GM21529 (cell line): ENCODE data around the gene AGRN.
A peak's percentile ranks its signal among the peaks of the same experiment; 100 is the strongest.

Experiments
- ATAC-seq: cut with Tn5 transposase; IDR thresholded peaks from one replicate; pipeline ENCODE4 v1.9.1; 2021; ENCODE audit not compliant: unreplicated experiment

Gene AGRN

GRCh38 chr1:1034439-1034781 lies 14.5 kb downstream of the AGRN start:
- ATAC-seq: no peak

GRCh38 chr1:1035291-1035943 lies 15.5 kb downstream of the AGRN start:
- no peak for ATAC-seq

GRCh38 chr1:1037366-1038327 lies 17.7 kb downstream of the AGRN start:
- no peak for ATAC-seq

- ATAC-seq: peak; percentile 54
These were observed 18.8 kb downstream of the AGRN start for GRCh38 chr1:1038694-1039093.

GRCh38 chr1:1039145-1039910 lies 19.4 kb downstream of the AGRN start:
- ATAC-seq: no peak

DNA sequence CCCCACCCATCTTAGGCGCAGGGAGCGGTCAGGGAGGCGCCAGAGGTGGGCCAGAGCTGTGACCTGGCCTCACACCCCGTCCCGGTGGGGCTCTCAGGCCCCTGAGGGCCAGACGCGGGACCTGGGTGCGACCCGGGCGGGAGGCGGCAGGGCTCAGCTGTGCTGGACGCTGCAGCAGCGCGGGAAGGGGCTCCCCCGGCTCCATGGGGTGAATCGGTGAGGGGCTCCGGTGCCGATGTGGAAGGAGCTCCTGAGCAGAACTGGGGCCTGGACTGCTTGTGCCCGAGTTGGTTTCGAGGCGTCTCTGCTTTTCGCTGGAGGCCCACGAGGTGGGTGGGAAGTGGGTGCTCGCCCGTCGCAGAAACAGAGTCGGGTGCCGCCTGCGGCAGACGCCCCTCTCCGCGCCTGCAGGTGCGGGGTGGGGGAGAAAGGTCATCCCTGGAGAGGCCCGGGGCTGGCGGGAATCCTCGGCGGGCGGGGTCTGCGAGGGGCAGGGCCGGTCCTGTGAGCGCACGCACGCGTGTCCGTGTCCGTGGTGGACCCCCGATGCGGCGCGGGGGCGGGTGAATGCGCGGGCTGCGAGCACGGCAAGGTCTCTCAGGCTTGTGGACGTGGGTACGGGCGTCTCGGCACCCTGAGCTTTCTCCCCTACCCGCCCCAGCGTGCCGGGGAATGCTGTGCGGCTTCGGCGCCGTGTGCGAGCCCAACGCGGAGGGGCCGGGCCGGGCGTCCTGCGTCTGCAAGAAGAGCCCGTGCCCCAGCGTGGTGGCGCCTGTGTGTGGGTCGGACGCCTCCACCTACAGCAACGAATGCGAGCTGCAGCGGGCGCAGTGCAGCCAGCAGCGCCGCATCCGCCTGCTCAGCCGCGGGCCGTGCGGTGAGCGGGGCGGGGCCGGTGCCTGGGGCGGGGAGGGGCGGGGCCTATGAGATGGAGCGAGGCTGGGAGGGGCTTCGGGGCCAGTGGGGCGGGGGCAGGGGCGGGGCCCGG lies 20.4 kb downstream of the AGRN start:
- ATAC-seq: no peak

DNA sequence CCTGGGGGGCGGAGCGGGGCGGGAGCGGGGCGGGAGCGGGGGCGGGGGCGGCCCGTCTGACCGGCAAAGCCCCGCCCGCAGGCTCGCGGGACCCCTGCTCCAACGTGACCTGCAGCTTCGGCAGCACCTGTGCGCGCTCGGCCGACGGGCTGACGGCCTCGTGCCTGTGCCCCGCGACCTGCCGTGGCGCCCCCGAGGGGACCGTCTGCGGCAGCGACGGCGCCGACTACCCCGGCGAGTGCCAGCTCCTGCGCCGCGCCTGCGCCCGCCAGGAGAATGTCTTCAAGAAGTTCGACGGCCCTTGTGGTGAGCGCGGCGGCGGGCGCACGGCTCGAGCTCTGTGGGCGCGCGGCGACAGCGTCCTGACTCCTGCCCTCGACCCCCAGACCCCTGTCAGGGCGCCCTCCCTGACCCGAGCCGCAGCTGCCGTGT lies 21.2 kb downstream of the AGRN start:
- ATAC-seq: no peak

GRCh38 chr1:1041873-1042272 lies 22.0 kb downstream of the AGRN start:
- ATAC-seq: no peak

DNA sequence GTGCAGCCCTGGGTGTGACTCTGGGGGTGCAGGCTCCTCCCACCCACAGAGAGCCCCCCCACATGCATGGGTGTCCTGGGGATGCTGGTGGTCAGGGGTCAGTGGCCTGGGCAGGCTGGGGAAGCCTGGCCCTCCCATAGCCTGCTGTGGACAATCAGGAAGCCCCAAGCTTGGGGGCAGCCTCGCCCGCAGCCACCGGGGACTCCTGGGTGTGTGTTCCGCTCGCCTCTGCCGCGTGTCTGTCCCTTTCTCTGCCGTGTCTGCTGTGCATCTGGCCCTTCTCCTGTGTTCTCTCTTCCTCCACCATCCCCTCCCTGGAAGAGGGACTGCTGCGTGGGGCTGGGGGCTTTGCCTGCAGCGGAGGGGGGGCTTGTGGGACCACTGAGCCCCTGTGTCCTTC lies 22.9 kb downstream of the AGRN start:
- no peak for ATAC-seq

DNA sequence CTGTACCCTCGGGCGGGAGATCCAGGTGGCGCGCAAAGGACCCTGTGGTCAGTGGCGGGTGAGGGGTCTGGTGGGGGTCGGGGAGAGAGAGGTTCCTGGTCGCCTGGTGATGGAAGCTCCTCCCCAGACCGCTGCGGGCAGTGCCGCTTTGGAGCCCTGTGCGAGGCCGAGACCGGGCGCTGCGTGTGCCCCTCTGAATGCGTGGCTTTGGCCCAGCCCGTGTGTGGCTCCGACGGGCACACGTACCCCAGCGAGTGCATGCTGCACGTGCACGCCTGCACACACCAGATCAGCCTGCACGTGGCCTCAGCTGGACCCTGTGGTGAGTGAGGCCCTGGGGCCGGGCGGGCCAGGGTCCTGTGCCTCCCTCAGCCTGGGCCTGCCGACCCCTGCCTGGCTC lies 23.5 kb downstream of the AGRN start:
- no peak for ATAC-seq

DNA sequence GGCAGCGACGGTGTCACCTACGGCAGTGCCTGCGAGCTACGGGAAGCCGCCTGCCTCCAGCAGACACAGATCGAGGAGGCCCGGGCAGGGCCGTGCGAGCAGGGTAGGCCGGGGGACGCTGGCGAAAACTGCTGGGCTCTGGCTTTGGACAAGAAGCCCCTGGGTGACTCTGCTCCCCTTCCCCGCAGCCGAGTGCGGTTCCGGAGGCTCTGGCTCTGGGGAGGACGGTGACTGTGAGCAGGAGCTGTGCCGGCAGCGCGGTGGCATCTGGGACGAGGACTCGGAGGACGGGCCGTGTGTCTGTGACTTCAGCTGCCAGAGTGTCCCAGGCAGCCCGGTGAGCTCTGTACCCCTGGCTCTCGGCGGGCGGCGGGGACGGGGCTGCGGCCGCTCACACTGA lies 24.0 kb downstream of the AGRN start:
- ATAC-seq: no peak

GRCh38 chr1:1044455-1045078 lies 24.6 kb downstream of the AGRN start:
- no peak for ATAC-seq

GRCh38 chr1:1045129-1045528 lies 25.2 kb downstream of the AGRN start:
- ATAC-seq: no peak

GRCh38 chr1:1046243-1046642 lies 26.3 kb downstream of the AGRN start:
- ATAC-seq: no peak

DNA sequence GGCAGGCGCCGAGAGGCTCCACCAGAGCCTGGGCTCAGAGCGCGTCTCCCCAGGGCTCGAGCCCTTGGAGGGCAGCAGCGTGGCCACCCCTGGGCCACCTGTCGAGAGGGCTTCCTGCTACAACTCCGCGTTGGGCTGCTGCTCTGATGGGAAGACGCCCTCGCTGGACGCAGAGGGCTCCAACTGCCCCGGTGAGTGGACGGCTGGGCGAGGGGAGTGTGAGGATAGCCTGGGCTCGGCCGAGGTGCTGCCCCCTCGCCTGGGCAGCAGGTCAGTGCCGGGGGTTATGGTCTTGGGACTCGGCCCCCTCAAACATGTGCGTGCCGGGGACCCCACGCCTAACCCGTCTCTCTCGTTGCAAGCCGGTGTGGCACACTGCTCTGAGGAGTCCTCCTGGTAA lies 26.8 kb downstream of the AGRN start:
- no peak for ATAC-seq

DNA sequence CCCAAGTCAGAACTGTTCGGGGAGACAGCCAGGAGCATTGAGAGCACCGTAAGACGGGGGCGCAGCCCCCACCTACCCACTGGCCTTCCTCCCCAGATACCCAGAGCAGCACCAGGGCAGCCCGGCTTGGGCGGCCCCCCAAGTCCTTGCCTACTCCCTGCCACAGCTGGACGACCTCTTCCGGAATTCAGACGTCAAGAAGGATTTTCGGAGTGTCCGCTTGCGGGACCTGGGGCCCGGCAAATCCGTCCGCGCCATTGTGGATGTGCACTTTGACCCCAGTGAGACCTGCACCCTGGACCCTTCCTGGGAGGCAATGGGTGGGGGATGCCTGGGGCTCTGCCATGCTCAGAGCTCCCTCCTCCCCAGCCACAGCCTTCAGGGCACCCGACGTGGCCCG lies 27.5 kb downstream of the AGRN start:
- no peak for ATAC-seq

GRCh38 chr1:1047963-1048362 lies 28.0 kb downstream of the AGRN start:
- ATAC-seq: no peak

- ATAC-seq: no peak
These were observed 28.8 kb downstream of the AGRN start for GRCh38 chr1:1048765-1049164.

DNA sequence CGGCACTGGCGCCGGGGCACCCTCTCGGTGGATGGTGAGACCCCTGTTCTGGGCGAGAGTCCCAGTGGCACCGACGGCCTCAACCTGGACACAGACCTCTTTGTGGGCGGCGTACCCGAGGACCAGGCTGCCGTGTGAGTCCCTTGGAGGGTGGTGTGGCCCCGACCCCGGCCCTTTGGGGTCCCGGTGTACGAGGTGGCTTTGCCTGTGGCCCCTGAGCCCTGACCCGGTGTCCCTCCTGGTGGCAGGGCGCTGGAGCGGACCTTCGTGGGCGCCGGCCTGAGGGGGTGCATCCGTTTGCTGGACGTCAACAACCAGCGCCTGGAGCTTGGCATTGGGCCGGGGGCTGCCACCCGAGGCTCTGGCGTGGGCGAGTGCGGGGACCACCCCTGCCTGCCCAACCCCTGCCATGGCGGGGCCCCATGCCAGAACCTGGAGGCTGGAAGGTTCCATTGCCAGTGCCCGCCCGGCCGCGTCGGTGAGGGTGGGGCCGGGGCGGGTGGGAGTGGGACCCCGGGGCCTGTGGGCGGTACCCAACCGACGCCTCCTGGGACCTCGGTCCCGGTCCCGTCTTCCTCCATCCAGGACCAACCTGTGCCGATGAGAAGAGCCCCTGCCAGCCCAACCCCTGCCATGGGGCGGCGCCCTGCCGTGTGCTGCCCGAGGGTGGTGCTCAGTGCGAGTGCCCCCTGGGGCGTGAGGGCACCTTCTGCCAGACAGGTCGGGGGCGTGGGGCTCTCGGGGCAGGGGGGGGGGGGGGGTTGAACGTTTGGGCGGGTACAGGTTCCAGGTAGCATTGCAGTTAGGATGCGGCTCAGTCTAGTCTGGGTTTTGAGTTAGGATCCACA lies 29.6 kb downstream of the AGRN start:
- no peak for ATAC-seq
